Subcutaneous adipose tissue (tissue), 4 donors: ENCODE data around the gene UMODL1. TPM values are rescaled to one million over a fixed set of nuclear protein-coding genes. Genes with fewer than 3 reads are reported as not detected.

ENCODE experiments used
- total RNA-seq, 4 donors: library from RNA; depleted of rRNA; stranded (reverse); fragments of >200 nt; gene quantifications; one replicate each; pipeline ENCODE4 v1.1.0, GENCODE V29; 2016
- TF ChIP-seq, protein P1 (sequence below): fragments of 450-650 bp; IDR thresholded peaks from one replicate; pipeline ENCODE4 v1.5.1; 2016; ENCODE audit warnings: low read depth, mild to moderate bottlenecking, control low read depth, antibody characterized with exemption, moderate library complexity

Gene UMODL1
- total RNA-seq, 4 donors from 2014 or later, result 0.17 to 0.19 TPM; not detected in 2

GRCh38 chr21:42183374-42184266, 112.5 kb downstream of the UMODL1 start:
- TF ChIP-seq, protein P1, sequence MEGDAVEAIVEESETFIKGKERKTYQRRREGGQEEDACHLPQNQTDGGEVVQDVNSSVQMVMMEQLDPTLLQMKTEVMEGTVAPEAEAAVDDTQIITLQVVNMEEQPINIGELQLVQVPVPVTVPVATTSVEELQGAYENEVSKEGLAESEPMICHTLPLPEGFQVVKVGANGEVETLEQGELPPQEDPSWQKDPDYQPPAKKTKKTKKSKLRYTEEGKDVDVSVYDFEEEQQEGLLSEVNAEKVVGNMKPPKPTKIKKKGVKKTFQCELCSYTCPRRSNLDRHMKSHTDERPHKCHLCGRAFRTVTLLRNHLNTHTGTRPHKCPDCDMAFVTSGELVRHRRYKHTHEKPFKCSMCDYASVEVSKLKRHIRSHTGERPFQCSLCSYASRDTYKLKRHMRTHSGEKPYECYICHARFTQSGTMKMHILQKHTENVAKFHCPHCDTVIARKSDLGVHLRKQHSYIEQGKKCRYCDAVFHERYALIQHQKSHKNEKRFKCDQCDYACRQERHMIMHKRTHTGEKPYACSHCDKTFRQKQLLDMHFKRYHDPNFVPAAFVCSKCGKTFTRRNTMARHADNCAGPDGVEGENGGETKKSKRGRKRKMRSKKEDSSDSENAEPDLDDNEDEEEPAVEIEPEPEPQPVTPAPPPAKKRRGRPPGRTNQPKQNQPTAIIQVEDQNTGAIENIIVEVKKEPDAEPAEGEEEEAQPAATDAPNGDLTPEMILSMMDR, result no peak

DNA sequence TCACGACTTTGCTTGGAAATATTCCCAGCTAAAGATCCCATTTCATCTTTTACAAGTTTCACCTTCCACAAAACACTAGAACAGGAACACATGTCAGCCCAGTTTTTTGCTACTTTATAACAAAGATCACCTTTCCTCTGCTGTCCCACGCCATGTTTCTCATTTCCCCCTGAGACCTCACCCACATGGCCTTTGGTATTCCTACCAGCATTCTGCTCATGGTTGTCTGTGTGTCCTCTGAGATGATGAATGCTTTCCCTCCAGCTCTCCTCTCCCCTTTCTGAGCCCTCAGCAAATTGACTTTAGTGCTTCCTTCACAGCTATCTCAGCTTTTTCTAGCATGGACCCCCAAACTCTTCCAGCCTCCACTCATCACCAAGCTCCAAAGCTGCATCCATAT, 115.5 kb downstream of the UMODL1 start:
- TF ChIP-seq, protein P1, result no peak

DNA sequence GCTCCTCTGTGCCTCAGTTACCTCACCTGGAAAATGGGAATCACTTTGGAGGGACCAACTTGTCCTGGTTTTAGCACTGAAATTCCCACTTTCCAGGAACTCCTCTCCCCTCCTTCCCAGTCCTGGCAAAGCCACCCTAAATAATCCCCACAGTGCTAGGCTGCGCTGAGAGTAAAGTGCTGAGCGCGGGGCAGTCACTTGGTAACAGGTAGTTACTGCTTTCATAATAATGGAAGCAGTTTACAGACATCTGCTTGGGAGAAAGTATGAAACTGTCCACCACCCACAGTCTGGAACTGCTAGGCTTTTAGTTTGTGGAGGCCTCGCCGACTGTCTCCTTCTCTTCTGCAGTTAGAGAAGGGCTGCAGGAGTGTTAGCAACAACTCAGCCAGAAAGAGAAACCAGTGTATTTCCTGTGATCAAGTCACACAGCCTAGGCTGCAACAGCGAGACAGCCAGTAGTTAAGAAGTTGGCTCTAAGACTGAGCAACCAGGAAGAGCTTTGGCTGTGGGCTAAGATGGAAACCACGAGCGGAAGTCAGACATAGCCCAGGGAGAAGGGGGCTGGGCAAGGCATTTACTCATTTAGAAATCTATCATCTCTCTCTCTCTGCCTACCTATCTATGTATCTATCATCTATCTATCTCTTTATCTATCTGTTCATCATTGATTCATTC, 117.0 kb downstream of the UMODL1 start:
- TF ChIP-seq, protein P1, result no peak

DNA sequence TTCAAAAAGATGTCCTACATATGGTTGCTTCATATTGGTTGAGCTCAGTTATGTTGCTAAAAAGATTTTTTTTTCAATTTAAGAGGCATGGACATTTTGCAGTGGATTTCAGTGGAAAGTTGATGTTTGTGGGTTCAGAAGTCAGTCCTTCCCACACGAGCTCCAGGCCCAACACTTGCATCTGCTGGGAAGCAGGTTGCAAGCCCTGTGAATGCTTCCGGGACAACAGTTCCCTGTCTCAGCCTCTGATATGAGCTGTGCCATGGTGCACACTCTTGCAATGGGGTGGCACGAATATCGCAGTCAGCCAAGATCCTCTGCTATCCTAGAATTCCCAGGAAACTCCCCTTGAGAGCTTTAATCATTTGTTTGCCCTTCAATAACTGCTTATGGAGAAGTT, 117.5 kb downstream of the UMODL1 start:
- TF ChIP-seq, protein P1, result no peak

- TF ChIP-seq, protein P1, result no peak
Observed at GRCh38 chr21:42189431-42189830, 118.3 kb downstream of the UMODL1 start.

GRCh38 chr21:42189860-42190485, 118.9 kb downstream of the UMODL1 start:
- TF ChIP-seq, protein P1, result no peak

- TF ChIP-seq, protein P1, result no peak
Observed at GRCh38 chr21:42190486-42190863, 119.4 kb downstream of the UMODL1 start.
